CD1c-positive myeloid dendritic cell (primary cell): ENCODE results near the gene CSNK1D.
A peak's percentile ranks its signal among the peaks of the same experiment; 100 is the strongest.

ENCODE experiments used
- DNase-seq: peaks from one replicate; pipeline ENCODE4 v3.0.0-alpha.2; 2016; ENCODE audit errors: extremely low spot score

The CSNK1D gene

GRCh38 chr17:82252511-82253178, 20.9 kb downstream of the CSNK1D start:
- no peak for DNase-seq

GRCh38 chr17:82250868-82251500, 22.5 kb downstream of the CSNK1D start:
- no peak for DNase-seq

- no peak for DNase-seq
Observed at GRCh38 chr17:82249896-82250581, 23.5 kb downstream of the CSNK1D start.

GRCh38 chr17:82248815-82249674, 24.5 kb downstream of the CSNK1D start:
- DNase-seq, result no peak

GRCh38 chr17:82247856-82248671, 25.4 kb downstream of the CSNK1D start:
- DNase-seq, result no peak

GRCh38 chr17:82247182-82247823, 26.2 kb downstream of the CSNK1D start:
- no peak for DNase-seq

GRCh38 chr17:82246365-82247181, 26.9 kb downstream of the CSNK1D start:
- no peak for DNase-seq

- DNase-seq, result no peak
Observed at GRCh38 chr17:82246040-82246364, 27.5 kb downstream of the CSNK1D start.

- no peak for DNase-seq
Observed at GRCh38 chr17:82245134-82246039, 28.1 kb downstream of the CSNK1D start.

- no peak for DNase-seq
Observed at GRCh38 chr17:82244413-82245133, 28.9 kb downstream of the CSNK1D start.

GRCh38 chr17:82243648-82244412, 29.7 kb downstream of the CSNK1D start:
- DNase-seq, result no peak

GRCh38 chr17:82242977-82243647, 30.4 kb downstream of the CSNK1D start:
- DNase-seq, result no peak

- no peak for DNase-seq
Observed at GRCh38 chr17:82242698-82242976, 30.9 kb downstream of the CSNK1D start.

- no peak for DNase-seq
Observed at GRCh38 chr17:82241926-82242697, 31.4 kb downstream of the CSNK1D start.

- DNase-seq, result peak; percentile 89
Observed at GRCh38 chr17:82241183-82241925, 32.1 kb downstream of the CSNK1D start.
